Measurements from ENCODE around the gene DAB1.
"Not testable (repeated sequence)": the region's sequence is repeated elsewhere in the genome, so short reads cannot be mapped to it uniquely, and the experiment has no call there.

The DAB1 gene

DNA sequence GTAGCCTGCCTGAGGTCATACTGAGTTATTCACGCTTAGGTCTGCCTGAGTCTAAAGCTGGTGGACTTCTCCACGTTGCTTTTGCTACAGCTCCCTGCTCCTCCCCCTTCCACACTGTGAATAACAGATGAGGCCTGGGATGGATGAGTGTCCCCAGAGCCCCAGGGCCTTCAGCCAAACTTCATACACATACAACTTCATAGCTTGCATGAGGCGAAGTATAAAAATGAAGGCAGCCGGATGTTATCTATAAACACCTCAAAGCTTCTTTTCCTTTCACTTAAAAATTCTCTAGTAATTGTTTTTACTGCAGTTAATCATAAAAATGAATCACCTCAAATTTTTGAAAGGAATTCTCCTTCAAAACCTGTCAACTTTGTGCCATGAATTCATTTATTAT is 70.2 kb downstream of the DAB1 start:
- no peak for DNase-seq

DNA sequence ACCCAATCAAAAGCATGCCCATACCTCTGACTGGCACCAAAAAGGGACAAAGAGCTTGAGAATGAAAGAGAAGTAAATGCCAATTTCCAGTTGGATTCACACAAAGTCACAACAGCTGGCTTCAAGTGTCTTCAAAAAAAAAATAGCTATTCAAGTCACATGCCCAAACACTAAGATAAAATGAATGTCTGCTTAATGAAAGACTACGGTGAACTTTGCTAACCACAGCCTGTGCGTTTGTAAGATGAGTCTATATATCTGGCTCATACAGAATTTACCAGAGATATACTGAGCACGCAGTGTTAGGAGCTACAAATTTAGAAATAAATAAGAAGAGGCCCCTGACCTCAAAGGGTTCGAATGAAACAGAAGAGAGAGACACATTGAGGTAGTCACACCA is 73.2 kb downstream of the DAB1 start:
- DNase-seq = no peak

DNA sequence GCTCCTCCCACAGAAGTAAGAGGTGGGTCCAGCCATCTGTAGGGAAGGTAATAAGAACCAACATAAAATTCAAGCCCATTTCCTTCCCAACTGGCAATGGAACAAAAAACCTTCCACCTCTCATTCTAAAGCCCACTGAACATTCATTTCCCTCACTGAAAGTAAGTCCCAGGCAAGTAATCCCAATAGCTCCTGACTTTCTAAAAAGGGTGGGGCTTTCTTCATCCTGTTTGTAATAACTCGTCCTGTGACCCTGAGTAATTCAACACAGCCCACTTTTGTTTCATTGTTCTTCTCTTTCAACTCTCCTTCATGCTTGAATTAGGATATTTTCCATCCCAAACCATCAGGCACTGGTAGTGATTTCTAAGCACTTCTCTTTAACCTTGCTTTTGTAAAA is 74.9 kb downstream of the DAB1 start:
- no peak for DNase-seq

DNA sequence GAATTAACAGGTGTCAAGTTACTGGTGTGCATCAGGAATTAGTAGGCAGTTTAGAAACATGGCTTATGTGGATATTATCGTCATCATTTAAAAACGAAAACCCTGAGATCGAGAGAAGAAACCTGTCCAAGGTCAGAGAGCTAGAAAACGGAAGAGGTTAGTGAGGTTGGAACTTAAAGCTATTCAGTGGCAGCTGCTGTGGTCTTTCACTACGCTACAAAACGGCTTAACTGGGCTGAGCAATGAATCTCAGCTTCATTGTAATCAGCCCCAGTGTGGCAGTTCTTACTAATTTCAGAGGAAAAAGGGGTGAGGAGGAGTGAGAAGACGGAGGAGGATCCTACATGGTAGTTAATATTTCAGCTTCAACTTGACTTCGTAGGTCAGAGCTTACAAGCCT is 77.9 kb downstream of the DAB1 start:
- DNase-seq = no peak

- no peak for DNase-seq
These were observed 79.6 kb downstream of the DAB1 start for GRCh38 chr1:57344265-57344664.

DNA sequence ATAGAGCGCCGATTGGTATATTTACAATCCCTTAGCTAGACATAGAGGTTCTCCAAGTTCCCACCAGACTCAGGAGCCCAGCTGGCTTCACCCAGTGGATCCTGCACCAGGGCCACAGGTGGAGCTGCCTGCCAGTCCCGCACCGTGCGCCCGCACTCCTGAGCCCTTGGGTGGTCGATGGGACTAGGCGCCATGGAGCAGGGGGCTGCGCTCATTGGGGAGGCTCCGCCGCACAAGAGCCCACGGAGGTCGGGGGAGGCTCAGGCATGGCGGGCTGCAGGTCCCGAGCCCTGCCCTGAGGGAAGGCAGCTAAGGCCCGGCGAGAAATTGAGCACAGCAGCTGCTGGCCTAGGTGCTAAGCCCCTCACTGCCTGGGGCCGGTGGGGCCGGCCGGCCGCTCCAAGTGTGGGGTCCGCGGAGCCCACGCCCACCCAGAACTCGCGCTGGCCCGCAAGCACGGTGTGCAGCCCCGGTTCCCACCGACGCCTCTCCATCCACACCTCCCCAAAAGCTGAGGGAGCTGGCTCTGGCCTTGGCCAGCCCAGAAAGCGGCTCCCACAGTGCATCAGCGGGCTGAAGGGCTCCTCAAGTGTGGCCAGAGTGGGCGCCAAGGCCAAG is 80.5 kb downstream of the DAB1 start:
- not testable (repeated sequence) for DNase-seq

DNA sequence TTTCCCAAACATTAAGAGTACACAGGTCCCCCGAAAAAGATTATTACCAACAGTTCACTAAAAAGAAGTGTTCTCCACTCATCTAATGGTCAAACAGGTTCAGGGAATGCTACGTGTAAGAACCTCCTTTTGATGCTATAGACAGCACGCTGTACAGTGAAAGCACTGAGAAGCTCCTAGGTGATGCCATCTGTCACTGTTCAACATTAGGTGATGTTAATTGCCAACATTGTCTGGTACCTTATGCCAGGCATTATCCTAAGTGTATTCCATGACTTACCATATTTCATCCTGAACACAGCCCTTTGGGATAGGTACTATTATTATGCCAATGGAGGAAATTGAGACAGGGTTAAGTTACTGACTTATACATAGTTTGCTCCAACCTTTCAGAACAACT is 82.1 kb downstream of the DAB1 start:
- DNase-seq = no peak

GRCh38 chr1:57340334-57341070 is 83.4 kb downstream of the DAB1 start:
- DNase-seq = no peak

- no peak for DNase-seq
These were observed 86.2 kb downstream of the DAB1 start for GRCh38 chr1:57337623-57338022.

GRCh38 chr1:57336793-57337192 is 87.1 kb downstream of the DAB1 start:
- no peak for DNase-seq

DNA sequence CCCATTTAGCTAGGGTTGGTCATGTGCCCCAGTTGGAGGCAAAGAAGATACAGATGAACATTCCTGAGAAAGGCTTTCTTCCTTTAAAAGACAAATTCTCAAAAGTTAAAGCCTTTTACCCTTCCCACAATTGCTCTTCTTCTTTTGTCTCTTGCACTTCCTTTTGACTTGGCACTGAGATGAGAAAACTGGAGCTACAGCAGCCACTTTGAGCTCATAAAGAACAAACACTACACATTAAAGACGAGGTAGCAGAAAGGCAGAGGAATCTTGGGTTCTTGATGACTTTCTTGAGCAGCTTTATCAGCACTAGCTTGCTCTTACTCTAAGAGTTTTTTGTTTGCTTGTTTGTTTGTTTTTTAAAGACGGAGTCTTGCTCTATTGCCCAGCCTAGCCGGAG is 92.2 kb downstream of the DAB1 start:
- no peak for DNase-seq

- no peak for DNase-seq
These were observed 93.9 kb downstream of the DAB1 start for GRCh38 chr1:57329937-57330336.

GRCh38 chr1:57329001-57329527 is 94.8 kb downstream of the DAB1 start:
- DNase-seq = no peak

DNA sequence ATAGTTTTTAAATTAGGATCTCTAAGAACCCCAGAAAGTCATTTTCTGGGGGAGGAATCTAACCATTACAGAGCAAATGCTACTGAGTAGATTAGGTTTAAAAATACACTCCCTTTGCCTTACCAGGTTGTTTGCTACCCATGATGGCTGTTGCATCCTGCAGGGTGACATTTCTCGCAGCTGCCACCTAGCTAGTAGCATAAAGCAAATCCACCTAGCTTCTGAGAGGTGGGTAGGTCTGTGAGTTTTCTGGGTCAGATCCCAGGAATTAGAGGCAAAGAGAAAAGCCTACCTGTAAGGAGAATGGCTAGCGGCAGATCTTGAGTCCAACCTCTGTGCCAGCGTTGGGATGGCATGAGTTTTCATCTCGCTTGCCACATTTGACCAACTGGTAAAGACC is 95.9 kb downstream of the DAB1 start:
- no peak for DNase-seq

DNA sequence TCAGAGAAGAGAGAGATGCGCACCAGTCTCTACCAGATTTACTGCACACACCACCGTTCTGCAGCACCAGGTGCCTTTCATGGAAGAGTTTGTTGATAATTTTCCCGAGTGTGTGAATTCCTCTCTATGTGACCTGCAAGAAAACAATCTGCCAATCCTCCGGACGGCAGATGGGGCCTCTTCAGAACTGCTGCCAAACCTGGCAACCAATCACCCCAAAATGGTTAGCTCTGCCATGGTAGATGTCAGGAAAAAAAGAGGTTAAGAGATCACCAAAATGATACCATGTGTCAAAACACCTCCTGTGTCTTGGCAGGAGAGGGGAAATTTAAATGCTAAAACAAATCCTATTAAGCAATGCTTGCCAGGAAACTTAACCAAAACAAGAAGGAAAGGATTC is 96.5 kb downstream of the DAB1 start:
- no peak for DNase-seq

GRCh38 chr1:57325536-57325935 is 98.3 kb downstream of the DAB1 start:
- DNase-seq = no peak

DNA sequence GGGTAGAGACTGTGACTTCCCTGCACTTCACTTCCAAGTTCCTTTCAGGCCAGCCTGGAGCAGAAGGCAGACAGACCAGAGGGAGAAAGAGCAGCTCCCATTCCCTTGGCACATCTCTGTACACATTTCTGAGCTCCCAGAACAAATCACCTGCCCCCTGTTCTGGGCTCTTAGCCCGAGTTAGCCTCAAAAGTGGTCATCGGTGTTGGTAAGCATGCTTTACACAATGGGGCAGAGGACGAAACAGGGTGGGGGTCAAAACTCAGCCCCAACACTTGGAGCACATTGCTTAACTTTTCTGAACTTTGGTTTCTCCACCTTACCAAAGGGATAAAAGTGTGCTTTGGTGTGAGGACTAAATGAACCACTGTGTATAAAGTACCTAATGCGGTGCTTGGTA is 98.7 kb downstream of the DAB1 start:
- no peak for DNase-seq

DNA sequence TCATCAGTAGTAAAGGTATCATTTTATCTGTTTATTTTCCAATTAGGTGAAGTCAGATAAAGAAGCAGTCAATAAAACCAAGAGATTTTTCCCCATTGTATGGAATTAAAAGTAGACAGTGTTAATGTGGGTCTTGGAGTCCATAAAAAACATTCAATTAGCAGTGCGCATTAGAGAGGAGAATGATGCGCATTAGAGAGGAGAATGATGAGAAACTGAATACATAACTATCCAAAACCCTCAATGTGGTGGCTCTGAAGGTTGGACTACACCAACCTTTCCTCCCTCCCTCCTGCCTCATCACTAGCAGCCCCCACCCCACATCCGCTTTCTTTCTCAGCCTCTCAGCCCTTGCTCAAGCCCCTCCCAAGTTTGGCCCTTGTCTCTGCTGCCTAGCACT is 99.5 kb downstream of the DAB1 start:
- no peak for DNase-seq

- DNase-seq = no peak
These were observed 102.1 kb downstream of the DAB1 start for GRCh38 chr1:57321776-57322175.

DNA sequence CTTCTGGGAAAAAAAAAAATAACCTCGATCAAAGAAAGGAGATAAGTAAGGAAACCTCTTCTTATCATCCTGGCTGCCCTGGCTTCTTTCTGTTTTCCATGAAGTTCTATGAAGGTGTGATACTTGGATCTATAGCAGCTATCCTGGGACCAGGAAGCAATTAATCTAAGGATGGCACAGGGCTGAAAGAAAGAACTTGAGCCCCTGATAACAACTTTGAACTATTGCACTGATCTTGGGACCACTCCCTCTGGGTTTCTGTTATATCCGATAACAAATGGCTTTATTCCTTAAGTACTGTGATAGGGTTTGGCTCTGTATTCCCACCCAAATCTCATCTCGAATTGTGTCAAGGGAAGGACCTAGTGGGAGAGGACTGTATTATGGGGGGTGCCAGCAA is 104.1 kb downstream of the DAB1 start:
- no peak for DNase-seq

DNA sequence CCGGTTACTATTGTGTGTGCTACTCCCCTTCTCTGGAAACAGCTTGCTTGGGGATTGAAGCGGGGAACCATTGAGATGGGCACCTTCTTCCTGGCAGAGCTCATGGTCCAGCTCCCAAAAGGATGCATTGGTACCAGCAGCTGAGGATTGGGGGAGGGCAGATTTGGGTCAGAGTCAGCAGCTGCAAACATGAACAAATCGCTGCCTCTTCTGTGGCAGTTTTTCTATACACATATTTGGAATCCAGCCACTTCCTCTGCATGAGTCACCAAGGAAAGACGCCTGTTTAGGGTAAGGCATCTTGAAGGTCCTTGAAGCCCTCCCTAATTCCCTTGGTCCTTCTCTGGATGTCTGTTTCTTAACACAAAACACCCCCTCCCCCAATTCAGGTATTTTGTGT is 104.7 kb downstream of the DAB1 start:
- DNase-seq = no peak

DNA sequence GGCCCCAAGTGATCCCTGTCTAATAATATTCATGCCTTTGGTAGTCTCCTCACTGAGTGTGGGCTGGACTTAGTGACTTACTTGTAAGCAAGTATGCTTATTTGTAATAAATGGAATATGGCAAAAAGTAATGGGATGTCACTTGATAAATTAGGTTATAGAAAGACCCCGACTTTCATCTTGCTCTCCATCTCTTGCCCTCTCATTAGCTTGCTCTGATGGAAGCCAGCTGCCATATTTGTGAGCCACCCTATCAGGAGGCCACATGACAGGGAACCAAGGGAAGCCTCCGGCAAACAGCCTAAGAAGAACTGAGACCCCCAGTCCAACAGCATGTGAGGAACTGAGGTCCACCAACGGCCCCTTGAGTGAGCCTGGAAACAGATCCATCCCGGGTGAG is 107.0 kb downstream of the DAB1 start:
- no peak for DNase-seq

GRCh38 chr1:57316291-57316690 is 107.6 kb downstream of the DAB1 start:
- no peak for DNase-seq

DNA sequence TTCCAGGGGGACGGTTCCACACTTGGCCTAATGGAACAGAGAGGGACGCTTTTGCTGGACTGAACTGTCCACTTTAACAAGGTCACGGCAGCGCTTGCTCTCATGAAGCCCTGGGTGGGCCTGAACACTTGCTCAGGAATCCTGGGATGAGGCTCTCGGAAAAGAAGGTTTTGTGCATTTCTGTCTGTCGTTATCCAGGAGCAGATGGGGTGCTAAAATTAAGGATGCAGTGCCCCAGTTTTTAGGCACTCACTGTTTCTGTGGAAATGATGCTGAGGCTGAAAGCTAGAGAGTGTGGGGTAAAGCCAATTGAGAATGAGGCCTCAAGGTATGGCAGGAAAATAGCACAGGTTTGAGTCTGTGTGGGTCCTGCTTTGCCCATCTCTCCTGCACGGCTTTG is 111.0 kb downstream of the DAB1 start:
- no peak for DNase-seq

- DNase-seq = no peak
These were observed 112.4 kb downstream of the DAB1 start for GRCh38 chr1:57311411-57311810.
